H1 (cell line): ENCODE data around the gene S100A8. TPM values are rescaled to one million over a fixed set of nuclear protein-coding genes. Genes with fewer than 3 reads are reported as not detected.

Experiments used
- BRCA1 ChIP-seq: IDR thresholded peaks from 2 replicates; pipeline ENCODE4 v1.6.1; 2012; ENCODE audit warnings: low read depth, low read length, improper control_type of control experiment
- CHD2 ChIP-seq: IDR thresholded peaks from 2 replicates; pipeline ENCODE4 v1.6.1; 2012; ENCODE audit warnings: low read length, improper control_type of control experiment
- GABPA ChIP-seq: IDR thresholded peaks from 2 replicates; pipeline ENCODE4 v1.6.1; 2011; ENCODE audit warnings: mild to moderate bottlenecking, low read length, moderate library complexity, borderline replicate concordance; ENCODE audit not compliant: insufficient read depth
- polyA plus RNA-seq, 7 experiments: library from polyadenylated mRNA; depleted of rRNA in 3 of 7; stranded (reverse) in 5 of 7; unstranded in 2 of 7; fragments of >200 nt in 5 of 7; fragments of 200-250 nt in 2 of 7; gene quantifications; 1 replicate in 5 of 7; 2 replicates in 1 of 7; 4 replicates in 1 of 7; pipeline versions ENCODE4 v1.2.1 to v1.2.3, GENCODE V29; 2011 to 2013; ENCODE audit warnings: missing spikeins in 2 of 7, mixed read lengths in 2 of 7
- total RNA-seq: library from RNA; stranded (reverse); fragmentation: NEBNext Ultra II Directional; extraction: Animal tissue kit (Norgen Biotek cat#: 25700); gene quantifications from 2 replicates; pipeline ENCODE4 v1.2.1, GENCODE V29; 2021

S100A8 gene
- total and polyA plus RNA-seq, 2 of the 8 experiments (the other 6 are each of a cell fraction or from before 2014, with no cell fraction given), result not detected

DNA sequence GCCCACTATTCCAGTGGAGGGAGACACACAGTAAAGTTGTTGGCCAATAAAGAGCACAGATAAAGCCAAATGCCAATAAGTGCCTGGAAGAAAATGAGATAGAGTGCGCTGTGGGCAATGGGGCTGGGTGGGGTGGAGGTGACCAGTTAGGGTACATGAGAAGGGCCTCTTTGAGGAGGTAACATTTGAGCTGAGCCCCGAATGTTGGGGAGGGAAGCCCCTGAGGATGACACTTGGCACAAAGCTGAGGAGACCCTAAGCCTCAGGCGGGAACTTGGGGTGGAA is 32.2 kb downstream of the S100A8 start (continued):
- TF ChIP-seq GABPA (no peak), CHD2 (no peak), BRCA1 (no peak)
